IMR-90 (cell line): ENCODE results near the gene RASSF5. TPM values are rescaled to one million over a fixed set of nuclear protein-coding genes. Genes with fewer than 3 reads are reported as not detected.

Source experiments
- ATAC-seq: fragments of 200-7000 bp; cut with Tn5 transposase; 2 replicates; pipeline ENCODE4 v1.9.1; 2020; ENCODE audit warnings: low read depth, mild to moderate bottlenecking, moderate library complexity
- BruUV-seq: library from RNA; stranded (reverse); fragments of 400-500 nt; replicated peaks from 2 replicates; lab custom pipeline; 2021; lab: Mats Ljungman, UMichigan
- CTCF ChIA-PET: fragments of 300-600 bp; formaldehyde crosslinking; extraction: SDS; loops from one replicate; lab custom pipeline; 2021; ENCODE audit warnings: antibody characterized with exemption; lab: Yijun Ruan, JAX
- POLR2A ChIA-PET: fragments of 300-600 bp; sonication (Branson Sonifier 250); formaldehyde crosslinking; loops from one replicate; lab custom pipeline; 2022; ENCODE audit warnings: antibody characterized with exemption; ENCODE audit not compliant: unreplicated experiment; lab: Charles Lee
- DNase-seq: peaks from one replicate; pipeline ENCODE4 v3.0.0; 2013
- H2AFZ ChIP-seq: replicated peaks from 2 replicates; pipeline ENCODE3; 2013; ENCODE audit warnings: low read length, mild to moderate bottlenecking; ENCODE audit not compliant: poor library complexity
- H2AK5ac ChIP-seq: 2 replicates; pipeline ENCODE4 v1.6.1; 2013; ENCODE audit warnings: low read depth, low read length, inconsistent platforms
- H2AK9ac ChIP-seq: replicated peaks from 2 replicates; pipeline ENCODE3; 2013; ENCODE audit warnings: mild to moderate bottlenecking, low read depth, low read length, moderate library complexity; ENCODE audit not compliant: poor library complexity
- H2BK120ac ChIP-seq: 2 replicates; pipeline ENCODE4 v1.6.1; 2013; ENCODE audit warnings: low read depth, low read length, inconsistent platforms
- H2BK15ac ChIP-seq: 3 replicates; pipeline ENCODE4 v1.6.1; 2013; ENCODE audit warnings: low read depth, low read length, inconsistent platforms
- H2BK20ac ChIP-seq: 2 replicates; pipeline ENCODE4 v1.6.1; 2013; ENCODE audit warnings: low read depth, mild to moderate bottlenecking, inconsistent platforms, low read length, moderate library complexity
- H2BK5ac ChIP-seq: 2 replicates; pipeline ENCODE4 v1.6.1; 2013; ENCODE audit warnings: mild to moderate bottlenecking, low read depth, low read length, inconsistent platforms; ENCODE audit not compliant: poor library complexity, severe bottlenecking
- H3K14ac ChIP-seq: replicated peaks from 2 replicates; pipeline ENCODE4 v1.6.1; 2013; ENCODE audit warnings: low read depth, low read length, inconsistent platforms
- H3K18ac ChIP-seq: 2 replicates; pipeline ENCODE4 v1.6.1; 2013; ENCODE audit warnings: low read depth, low read length, control low read depth
- H3K23ac ChIP-seq: 2 replicates; pipeline ENCODE4 v1.6.1; 2013; ENCODE audit warnings: low read depth, low read length, inconsistent platforms
- H3K27ac ChIP-seq: 2 replicates; pipeline ENCODE4 v1.5.1; 2013; ENCODE audit warnings: mild to moderate bottlenecking, control low read depth, low read length; ENCODE audit not compliant: insufficient read depth
- H3K27me3 ChIP-seq: 2 replicates; pipeline ENCODE4 v1.6.1; 2013; ENCODE audit warnings: low read length; ENCODE audit not compliant: control insufficient read depth, insufficient read depth
- H3K36me3 ChIP-seq: 2 replicates; pipeline ENCODE4 v1.6.1; 2013; ENCODE audit warnings: low read length, mixed read lengths; ENCODE audit not compliant: control insufficient read depth, insufficient read depth
- H3K4ac ChIP-seq: 2 replicates; pipeline ENCODE4 v1.6.1; 2013; ENCODE audit warnings: low read depth, low read length, inconsistent platforms
- H3K4me1 ChIP-seq: 2 replicates; pipeline ENCODE4 v1.6.1; 2013; ENCODE audit warnings: low read length, mixed read lengths; ENCODE audit not compliant: control insufficient read depth, insufficient read depth
- H3K4me2 ChIP-seq: 2 replicates; pipeline ENCODE4 v1.6.1; 2013; ENCODE audit warnings: low read depth, mild to moderate bottlenecking, control low read depth, low read length, moderate library complexity
- H3K4me3 ChIP-seq: 2 replicates; pipeline ENCODE4 v1.5.1; 2013; ENCODE audit warnings: low read depth, mild to moderate bottlenecking, control low read depth, low read length, moderate library complexity; ENCODE audit not compliant: insufficient read depth
- H3K56ac ChIP-seq: 2 replicates; pipeline ENCODE4 v1.6.1; 2013; ENCODE audit warnings: low read length, inconsistent platforms; ENCODE audit not compliant: insufficient read depth; ENCODE audit errors: extremely low read depth
- H3K79me1 ChIP-seq, 2 experiments: 2 replicates each; pipeline ENCODE4 v1.6.1; 2013; ENCODE audit warnings: low read length in 2 of 2, inconsistent platforms in 1 of 2, low read depth in 1 of 2
- H3K9ac ChIP-seq: 2 replicates; pipeline ENCODE4 v1.6.1; 2013; ENCODE audit warnings: low read depth, low read length, control low read depth
- H3K9me1 ChIP-seq: 2 replicates; pipeline ENCODE4 v1.6.1; 2013; ENCODE audit warnings: low read length, inconsistent platforms; ENCODE audit not compliant: insufficient read depth
- H3K9me3 ChIP-seq: 2 replicates; pipeline ENCODE4 v1.6.1; 2013; ENCODE audit warnings: low read length; ENCODE audit not compliant: control insufficient read depth, insufficient read depth
- H4K20me1 ChIP-seq: 2 replicates; pipeline ENCODE4 v1.6.1; 2013; ENCODE audit warnings: low read length, inconsistent platforms; ENCODE audit not compliant: insufficient read depth
- H4K5ac ChIP-seq: 2 replicates; pipeline ENCODE4 v1.6.1; 2013; ENCODE audit warnings: mild to moderate bottlenecking, low read depth, low read length, control low read depth
- H4K8ac ChIP-seq, 2 experiments: 2 replicates each; pipeline ENCODE4 v1.6.1; 2013; ENCODE audit warnings: low read depth in 2 of 2, low read length in 2 of 2, control low read depth in 1 of 2, inconsistent platforms in 1 of 2
- H4K91ac ChIP-seq: 2 replicates; pipeline ENCODE4 v1.6.1; 2013; ENCODE audit warnings: low read depth, low read length, inconsistent platforms; ENCODE audit not compliant: insufficient read depth
- CEBPB ChIP-seq: IDR thresholded peaks from 2 replicates; pipeline ENCODE4 v1.6.1; 2012; ENCODE audit warnings: low read depth, low read length, improper control_type of control experiment
- FOS ChIP-seq: fragments of 150-350 bp; IDR thresholded peaks from 2 replicates; pipeline ENCODE4 v1.6.1; 2016; ENCODE audit warnings: low read depth, low read length
- MAZ ChIP-seq: IDR thresholded peaks from 2 replicates; pipeline ENCODE4 v1.6.1; 2012; ENCODE audit warnings: low read depth, mild to moderate bottlenecking, low read length, improper control_type of control experiment, moderate library complexity, borderline replicate concordance
- MXI1 ChIP-seq: IDR thresholded peaks from 2 replicates; pipeline ENCODE4 v1.6.1; 2012; ENCODE audit warnings: low read depth, mild to moderate bottlenecking, low read length, moderate library complexity, borderline replicate concordance
- POLR2A ChIP-seq: IDR thresholded peaks from 2 replicates; pipeline ENCODE4 v1.6.1; 2012; ENCODE audit warnings: mild to moderate bottlenecking, low read depth, low read length
- RAD21 ChIP-seq: IDR thresholded peaks from 2 replicates; pipeline ENCODE4 v1.6.1; 2012; ENCODE audit warnings: low read length, improper control_type of control experiment
- RFX5 ChIP-seq: IDR thresholded peaks from 2 replicates; pipeline ENCODE4 v1.8.0; 2012; ENCODE audit warnings: low read depth, mild to moderate bottlenecking, low read length, moderate library complexity
- WGBS, 2 experiments: methylation state at CpG; one replicate each; pipeline versions ENCODE4 v1.1.5 to v1.1.7; 2013; ENCODE audit warnings: missing lambda C conversion rate in 2 of 2; ENCODE audit not compliant: insufficient read length in 1 of 2; ENCODE audit errors: extremely low coverage in 2 of 2; 5-methylcytosine and 5-hydroxymethylcytosine counted together
- dilution Hi-C: fragments of 300-500 bp; cut with HindIII; formaldehyde crosslinking; loops from one replicate; pipeline ENCODE4 v1.14.3; 2018; ENCODE audit warnings: low sequenced_read_pairs; ENCODE audit not compliant: unreplicated experiment
- in situ Hi-C: fragments of 300-500 bp; cut with MboI; formaldehyde crosslinking; loops from 3 replicates; pipeline ENCODE4 v1.14.3; 2019; ENCODE audit warnings: low sequenced_read_pairs, inconsistent platforms, mixed read lengths
- intact Hi-C: fragments of 100-400 bp; cut with micrococcal nuclease; formaldehyde crosslinking; loops from 2 replicates; pipeline ENCODE4 v1.10.0; 2022
- polyA plus RNA-seq, 3 experiments: library from polyadenylated mRNA; depleted of rRNA; stranded (reverse); fragments of >200 nt; gene quantifications; 2 replicates each; pipeline ENCODE4 v1.2.3, GENCODE V29; 2012; ENCODE audit warnings: low replicate concordance in 1 of 3
- total RNA-seq: library from RNA; depleted of rRNA; stranded (reverse); fragments of >200 nt; gene quantifications from 2 replicates; pipeline ENCODE4 v1.2.3, GENCODE V29; 2012
- TF ChIP-seq, protein P1 (sequence below): conservative IDR thresholded peaks from 2 replicates; pipeline ENCODE4 v1.5.1; 2012; ENCODE audit warnings: mild to moderate bottlenecking, low read depth, low read length, improper control_type of control experiment

Gene RASSF5
- total and polyA plus RNA-seq, 2 of the 4 experiments (the other 2 are of a cell fraction): 0.18 to 1.1 TPM

- Histone ChIP-seq H3K79me1 (peaks cover 0 to 5% of the 10 kb centered on the region in 2 experiments; a peak in 1 of 4 replicates), H4K5ac (no peak overlapping the region; the same call in 1 of the 2 replicates), H2AK9ac (peak overlapping the region; percentile 51), H2BK120ac (0 out of 2 replicates have a peak overlapping the region, but pooled peaks have one; percentile 35), H4K20me1 (0 out of 2 replicates have a peak, but pooled peaks cover 3% of the 10 kb centered on the region), H3K9me3 (no peaks in the 10 kb centered on the region), H3K14ac (no peak overlapping the region), H3K9me1 (peaks cover 15% of the 10 kb centered on the region), H2AFZ (peak overlapping the region; percentile 90), H4K91ac (no peak overlapping the region; the same call in 1 of the 2 replicates), H3K27ac (no peak overlapping the region), H3K56ac (no peak overlapping the region), H3K9ac (0 out of 2 replicates have a peak overlapping the region, but pooled peaks have one; percentile 16), H3K18ac (no peak overlapping the region), H3K4ac (peak overlapping the region; percentile 29; the same call in 1 of the 2 replicates), H2BK15ac (no peak overlapping the region), H3K23ac (peak overlapping the region; percentile 66; the same call in 1 of the 2 replicates), H3K27me3 (no peaks in the 10 kb centered on the region), H2BK20ac (no peak overlapping the region), H2AK5ac (peak overlapping the region; percentile 37; the same call in 1 of the 2 replicates), H3K4me1 (peaks cover 22% of the 10 kb centered on the region), H3K36me3 (no peaks in the 10 kb centered on the region), H4K8ac (peak overlapping the region in 1 of 2 experiments; percentile 68; a peak in 1 of 4 replicates), H3K4me2 (peak overlapping the region; percentile 67), H3K4me3 (peak overlapping the region; percentile 58), H2BK5ac (no peak overlapping the region)
- ChIA-PET POLR2A (no interaction called here), CTCF (interaction anchor here (0.5 to 2.1 kb wide), 4 partner anchors 15 to 86 kb away, joined by 3 to 6 read pairs (median 3); no protein-coding TSS in a partner anchor)
- dilution Hi-C loops (no loop called here), in situ Hi-C loops (no loop called here), intact Hi-C loops (loop anchor here (1.0 kb wide), 1 partner anchor 77 kb away; no protein-coding TSS in a partner anchor)
- WGBS, 2 experiments: 38% methylated on average over 9 of the region's 48 CpGs; no CpG with 5 or more reads in 1 of the 2 experiments
- TF ChIP-seq RFX5 (no peak), MAZ (no peak), FOS (no peak), CEBPB (no peak), MXI1 (no peak), RAD21 (no peak), POLR2A (no peak)
- TF ChIP-seq, protein P1, sequence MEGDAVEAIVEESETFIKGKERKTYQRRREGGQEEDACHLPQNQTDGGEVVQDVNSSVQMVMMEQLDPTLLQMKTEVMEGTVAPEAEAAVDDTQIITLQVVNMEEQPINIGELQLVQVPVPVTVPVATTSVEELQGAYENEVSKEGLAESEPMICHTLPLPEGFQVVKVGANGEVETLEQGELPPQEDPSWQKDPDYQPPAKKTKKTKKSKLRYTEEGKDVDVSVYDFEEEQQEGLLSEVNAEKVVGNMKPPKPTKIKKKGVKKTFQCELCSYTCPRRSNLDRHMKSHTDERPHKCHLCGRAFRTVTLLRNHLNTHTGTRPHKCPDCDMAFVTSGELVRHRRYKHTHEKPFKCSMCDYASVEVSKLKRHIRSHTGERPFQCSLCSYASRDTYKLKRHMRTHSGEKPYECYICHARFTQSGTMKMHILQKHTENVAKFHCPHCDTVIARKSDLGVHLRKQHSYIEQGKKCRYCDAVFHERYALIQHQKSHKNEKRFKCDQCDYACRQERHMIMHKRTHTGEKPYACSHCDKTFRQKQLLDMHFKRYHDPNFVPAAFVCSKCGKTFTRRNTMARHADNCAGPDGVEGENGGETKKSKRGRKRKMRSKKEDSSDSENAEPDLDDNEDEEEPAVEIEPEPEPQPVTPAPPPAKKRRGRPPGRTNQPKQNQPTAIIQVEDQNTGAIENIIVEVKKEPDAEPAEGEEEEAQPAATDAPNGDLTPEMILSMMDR: no peak
- BruUV-seq: no TSS peak
- DNase-seq (no peak), ATAC-seq (no peak)
Measured at GRCh38 chr1:206506405-206507283, 687 bp upstream of the RASSF5 start.
